ENCODE results near the gene TMEM207. TPM values are rescaled to one million over a fixed set of nuclear protein-coding genes. Genes with fewer than 3 reads are reported as not detected.
"Not testable (repeated sequence)": the region's sequence is repeated elsewhere in the genome, so short reads cannot be mapped to it uniquely, and the experiment has no call there.

TMEM207 gene
- total RNA-seq, 2 experiments from 2014 or later: not detected

DNA sequence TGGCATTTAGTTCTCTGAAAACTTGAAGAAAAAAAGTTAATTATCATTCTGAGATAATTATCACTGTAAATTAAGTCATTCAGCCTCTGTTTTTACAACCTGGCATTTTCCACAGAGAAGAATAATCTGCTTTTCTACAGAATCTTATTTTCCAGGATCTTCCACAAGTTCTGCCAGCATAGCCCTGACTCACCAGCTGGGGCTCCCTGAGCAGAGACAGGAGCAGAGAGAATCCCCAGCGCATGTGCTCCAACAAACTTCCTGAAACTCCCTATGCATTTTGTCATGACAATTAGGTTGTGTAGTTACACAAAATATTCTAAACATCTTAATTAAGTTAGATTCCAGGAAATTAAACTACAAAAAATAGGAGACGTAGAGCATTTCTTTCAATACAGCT is 32.1 kb upstream of the TMEM207 start:
- CTCF ChIA-PET: no interaction called here
- H3K27me3 Mint-ChIP-seq: peaks cover 24% of the 10 kb centered on the region
- no peaks in the 10 kb centered on the region for H3K9me3 Mint-ChIP-seq (ENCODE audit: low read depth)
- H3K4me3 Mint-ChIP-seq: no peak overlapping the region
- no peak for ATAC-seq
- DNase-seq: no peak
- no peak overlapping the region for H3K27ac Mint-ChIP-seq
- no peaks in the 10 kb centered on the region for H3K4me1 Mint-ChIP-seq
- no peaks in the 10 kb centered on the region for H3K36me3 Mint-ChIP-seq

DNA sequence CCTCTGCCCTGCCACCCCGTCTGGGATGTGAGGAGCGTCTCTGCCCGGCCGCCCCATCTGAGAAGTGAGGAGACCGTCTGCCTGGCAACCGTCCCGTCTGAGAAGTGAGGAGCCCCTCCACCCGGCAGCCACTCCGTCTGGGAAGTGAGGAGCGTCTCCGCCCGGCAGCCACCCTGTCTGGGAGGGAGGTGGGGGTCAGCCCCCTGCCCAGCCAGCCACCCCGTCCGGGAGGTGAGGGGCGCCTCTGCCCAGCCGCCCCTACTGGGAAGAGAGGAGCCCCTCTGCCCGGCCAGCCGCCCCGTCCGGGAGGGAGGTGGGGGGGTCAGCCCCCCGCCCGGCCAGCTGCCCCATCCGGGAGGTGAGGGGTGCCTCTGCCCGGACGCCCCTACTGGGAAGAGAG is 23.6 kb upstream of the TMEM207 start:
- H3K27me3 Mint-ChIP-seq; H3K4me1 Mint-ChIP-seq; H3K9me3 Mint-ChIP-seq (ENCODE audit: low read depth); CTCF ChIA-PET; H3K27ac Mint-ChIP-seq; ATAC-seq; H3K4me3 Mint-ChIP-seq; H3K36me3 Mint-ChIP-seq; DNase-seq: not testable (repeated sequence)

DNA sequence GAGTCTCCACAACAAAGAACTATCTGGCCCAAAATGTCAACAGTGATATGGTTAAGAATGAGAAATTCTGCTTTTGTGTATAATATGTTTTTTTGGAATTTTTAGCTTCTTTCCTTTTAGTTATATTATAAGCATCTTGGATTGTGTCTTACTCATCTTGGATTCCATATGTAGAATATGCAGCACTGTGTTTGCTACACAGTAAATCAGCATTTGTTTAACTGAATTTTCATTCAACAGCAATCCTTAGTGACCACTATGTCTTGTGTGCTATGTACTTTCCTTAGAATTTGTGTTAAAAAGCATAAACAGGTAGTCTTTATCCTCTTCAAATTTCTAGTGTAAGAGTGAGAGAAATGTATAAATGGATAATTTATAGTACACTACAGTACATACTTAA is 18.2 kb upstream of the TMEM207 start:
- CTCF ChIA-PET: no interaction called here
- Mint-ChIP-seq H3K4me3 (no peak overlapping the region), H3K9me3 (ENCODE audit: low read depth) (no peaks in the 10 kb centered on the region), H3K36me3 (no peaks in the 10 kb centered on the region), H3K27me3 (peaks cover 14% of the 10 kb centered on the region), H3K27ac (no peak overlapping the region), H3K4me1 (no peaks in the 10 kb centered on the region)
- ATAC-seq: no peak
- DNase-seq: no peak

DNA sequence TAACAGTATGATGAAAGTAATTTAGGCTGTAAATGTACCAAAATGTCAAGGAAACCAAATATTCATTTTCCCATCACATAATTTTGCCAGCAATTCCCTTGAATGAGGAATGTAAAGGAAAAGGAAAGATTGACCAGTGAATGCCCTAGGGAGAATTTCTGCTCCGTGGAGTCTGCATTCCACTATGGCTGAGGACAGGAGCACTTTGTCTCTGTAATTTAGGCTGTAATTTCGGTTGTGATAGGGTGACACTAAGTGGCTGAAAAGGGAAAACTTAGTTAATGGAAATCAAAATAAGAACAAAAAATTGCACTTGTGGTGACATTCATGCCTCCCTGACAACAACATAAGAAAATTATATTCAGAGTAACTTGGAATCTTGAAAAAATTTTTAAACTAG is 8.3 kb upstream of the TMEM207 start:
- Mint-ChIP-seq H3K4me3 (no peak overlapping the region), H3K4me1 (no peaks in the 10 kb centered on the region), H3K9me3 (ENCODE audit: low read depth) (no peaks in the 10 kb centered on the region), H3K27me3 (peaks cover 8% of the 10 kb centered on the region), H3K27ac (no peak overlapping the region), H3K36me3 (no peaks in the 10 kb centered on the region)
- ATAC-seq: no peak
- DNase-seq: no peak
- CTCF ChIA-PET: no interaction called here

DNA sequence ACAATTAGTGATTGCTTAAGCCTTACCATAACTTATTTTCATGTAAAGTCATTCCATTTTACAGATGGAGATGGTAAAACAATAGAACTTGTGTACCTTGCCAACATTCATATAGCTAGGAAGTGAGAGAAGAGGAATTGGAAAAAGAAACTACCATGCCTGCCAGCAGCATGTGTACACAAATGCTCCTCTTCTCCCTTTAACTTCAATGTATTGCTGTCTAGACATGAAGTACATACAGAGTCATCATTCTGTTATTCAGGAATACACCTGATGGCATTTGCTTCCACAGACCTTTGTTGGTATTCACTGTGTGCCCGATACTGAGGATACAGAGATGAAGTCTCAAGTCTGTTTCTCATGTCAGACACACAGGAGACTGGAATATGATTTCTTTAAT is 7.1 kb upstream of the TMEM207 start:
- no peak overlapping the region for H3K4me3 Mint-ChIP-seq
- CTCF ChIA-PET: no interaction called here

DNA sequence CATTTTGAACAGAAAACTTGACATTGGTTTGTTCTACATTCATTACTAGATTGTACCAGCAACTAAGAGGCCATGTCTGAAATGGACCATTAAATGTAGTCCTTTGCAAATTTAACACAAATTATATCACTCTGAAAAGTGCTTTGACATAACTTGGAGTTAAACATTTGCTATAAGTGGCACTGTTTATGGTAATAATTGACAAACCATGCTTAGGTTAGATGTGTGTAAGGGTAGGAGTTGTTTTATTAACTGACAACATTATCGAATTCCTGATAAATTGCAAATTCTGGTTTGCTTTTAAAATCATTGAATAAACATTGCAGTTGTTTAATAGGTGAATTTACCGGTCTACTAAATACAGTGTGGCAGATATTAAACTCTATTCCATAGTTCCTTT is 6.1 kb upstream of the TMEM207 start:
- Mint-ChIP-seq H3K27me3 (peaks cover 5% of the 10 kb centered on the region), H3K27ac (no peak overlapping the region), H3K36me3 (no peaks in the 10 kb centered on the region), H3K9me3 (ENCODE audit: low read depth) (no peaks in the 10 kb centered on the region), H3K4me3 (no peak overlapping the region), H3K4me1 (no peaks in the 10 kb centered on the region)
- DNase-seq (no peak), ATAC-seq (no peak)
- CTCF ChIA-PET: no interaction called here

More for the DNA sequence above, 7.1 kb upstream of the TMEM207 start:
- ATAC-seq (no peak), DNase-seq (no peak)
- Mint-ChIP-seq H3K27me3 (peaks cover 5% of the 10 kb centered on the region), H3K27ac (no peak overlapping the region), H3K9me3 (ENCODE audit: low read depth) (no peaks in the 10 kb centered on the region), H3K36me3 (no peaks in the 10 kb centered on the region), H3K4me1 (no peaks in the 10 kb centered on the region)

DNA sequence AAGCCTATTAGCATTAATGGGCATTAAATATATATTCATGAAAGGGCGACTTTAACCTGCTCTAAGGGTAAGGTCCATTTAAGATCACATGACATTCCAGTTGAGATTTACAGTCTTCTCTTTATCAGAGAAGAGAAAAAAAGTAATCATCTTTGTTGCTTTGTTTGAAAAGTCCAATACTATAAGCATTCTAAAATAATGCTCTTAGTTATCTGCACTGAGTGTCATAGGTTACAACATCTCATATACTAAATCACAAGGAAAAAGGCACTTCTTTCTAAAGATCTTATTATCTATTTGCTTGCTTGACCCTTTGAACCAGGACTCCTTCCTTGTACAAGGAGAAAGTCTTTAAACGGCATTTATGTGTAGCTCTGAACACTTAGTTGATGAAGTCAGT is 1.4 kb downstream of the TMEM207 start:
- peaks cover 4% of the 10 kb centered on the region for H3K4me1 Mint-ChIP-seq
- no peaks in the 10 kb centered on the region for H3K27me3 Mint-ChIP-seq
- ATAC-seq: no peak
- DNase-seq: no peak
- no peaks in the 10 kb centered on the region for H3K9me3 Mint-ChIP-seq (ENCODE audit: low read depth)
- H3K36me3 Mint-ChIP-seq: no peaks in the 10 kb centered on the region
- CTCF ChIA-PET: no interaction called here
- H3K4me3 Mint-ChIP-seq: no peak overlapping the region
- no peak overlapping the region for H3K27ac Mint-ChIP-seq

DNA sequence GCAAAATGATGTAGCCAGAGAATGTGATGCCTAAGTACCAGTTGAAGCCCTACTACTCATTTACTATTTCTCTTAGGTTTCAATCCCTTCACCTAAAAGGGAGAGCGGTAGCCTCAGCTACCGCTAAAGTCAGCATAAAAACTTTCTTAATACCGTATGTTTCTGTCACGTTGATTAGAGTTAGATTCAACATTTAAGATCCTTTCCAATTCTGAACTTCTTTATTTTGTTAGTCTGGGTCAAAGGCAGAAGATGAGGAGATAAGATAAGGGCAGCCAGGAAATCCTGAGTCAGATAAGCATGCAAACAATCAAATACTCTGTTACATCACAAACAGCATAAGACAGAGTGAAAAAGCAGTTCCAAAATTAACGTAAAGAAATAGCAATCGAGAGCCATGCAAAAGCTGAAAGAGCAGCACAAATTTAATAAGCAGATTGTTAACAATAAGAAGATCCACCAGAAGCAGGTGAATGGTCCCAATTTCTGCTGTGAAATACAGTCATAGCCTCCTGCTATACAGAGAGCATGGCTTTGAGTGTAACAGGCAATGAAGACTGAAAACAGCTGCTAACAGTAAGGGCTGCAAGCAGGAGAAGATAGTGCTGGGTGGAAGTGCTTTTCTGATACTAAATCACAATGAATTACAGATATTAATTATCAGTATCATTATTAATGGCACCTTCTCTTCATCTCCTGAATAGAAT is 3.0 kb downstream of the TMEM207 start:
- DNase-seq (no peak), ATAC-seq (peak; percentile 30)
- no peak overlapping the region for H3K27ac Mint-ChIP-seq

DNA sequence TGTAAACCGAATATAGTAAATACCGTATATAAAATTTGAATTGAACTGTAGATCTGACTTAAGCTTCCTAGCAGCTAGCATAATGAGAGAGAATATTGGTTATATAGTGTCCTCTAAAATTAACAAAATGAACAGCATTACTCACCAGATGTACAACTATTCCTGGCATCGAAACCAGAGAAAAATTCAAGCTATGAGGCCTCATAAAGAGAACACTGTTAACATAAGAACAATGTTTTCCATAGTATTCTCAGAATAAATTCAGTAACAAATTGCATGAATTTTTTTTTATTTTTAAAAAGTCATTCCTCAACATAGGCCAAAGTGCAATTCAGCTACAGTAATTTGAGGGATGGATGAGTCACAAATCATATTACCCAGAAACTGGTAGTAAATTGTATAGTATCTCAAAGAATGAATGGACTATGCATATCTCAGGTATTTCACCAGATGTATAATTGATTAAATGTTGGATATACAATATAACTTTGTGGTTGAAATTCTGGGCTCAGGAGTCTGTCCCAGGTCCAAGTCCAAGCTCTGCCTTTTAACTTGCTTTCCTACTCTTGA is 5.0 kb downstream of the TMEM207 start:
- Mint-ChIP-seq H3K4me3 (no peak overlapping the region), H3K4me1 (peaks cover 4% of the 10 kb centered on the region), H3K9me3 (ENCODE audit: low read depth) (no peaks in the 10 kb centered on the region), H3K36me3 (no peaks in the 10 kb centered on the region), H3K27me3 (peaks cover 2% of the 10 kb centered on the region), H3K27ac (no peak overlapping the region)
- no peak for ATAC-seq
- CTCF ChIA-PET: no interaction called here
- DNase-seq: no peak

More for the DNA sequence above, 3.0 kb downstream of the TMEM207 start:
- H3K4me3 Mint-ChIP-seq: no peak overlapping the region
- peaks cover 2% of the 10 kb centered on the region for H3K27me3 Mint-ChIP-seq
- CTCF ChIA-PET: no interaction called here
- no peaks in the 10 kb centered on the region for H3K9me3 Mint-ChIP-seq (ENCODE audit: low read depth)
- no peaks in the 10 kb centered on the region for H3K36me3 Mint-ChIP-seq
- H3K4me1 Mint-ChIP-seq: peaks cover 4% of the 10 kb centered on the region

DNA sequence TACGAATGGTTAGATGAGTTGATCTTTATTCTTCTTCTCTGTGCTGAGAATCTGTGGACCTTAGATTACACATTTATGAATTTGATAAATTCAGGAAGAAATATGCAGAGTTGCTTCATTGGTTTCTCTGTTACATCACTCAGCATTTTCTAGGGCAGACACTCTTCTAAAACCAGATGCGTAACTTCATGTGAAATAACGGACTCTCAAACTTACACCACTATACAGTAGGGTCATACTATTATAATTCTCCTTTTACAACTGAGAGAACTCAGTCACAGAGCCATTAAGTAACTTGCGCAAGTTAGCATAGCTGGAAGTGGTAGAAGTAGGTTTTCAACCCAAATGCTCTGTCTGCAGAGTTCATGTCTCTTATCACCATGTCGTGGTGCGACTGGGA is 5.7 kb downstream of the TMEM207 start:
- DNase-seq: no peak

DNA sequence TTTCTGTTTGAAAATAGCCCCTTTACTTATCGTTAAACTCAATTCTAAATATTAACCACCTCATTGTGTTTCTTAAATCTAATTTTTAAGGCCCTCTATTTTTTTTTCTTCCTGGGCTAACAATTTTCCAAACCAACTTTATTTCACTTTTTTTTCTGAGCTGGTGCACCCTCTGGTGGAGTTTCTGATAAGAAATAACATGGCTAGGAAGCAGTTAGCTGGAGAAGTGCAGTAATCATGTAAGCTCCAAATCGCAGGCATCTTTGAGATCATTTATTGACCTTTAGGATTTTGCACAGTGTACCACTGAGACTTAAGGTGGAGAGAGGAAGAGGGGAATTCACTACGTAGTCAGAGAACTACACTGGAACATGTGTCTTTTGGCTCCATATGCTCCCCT is 6.4 kb downstream of the TMEM207 start:
- Mint-ChIP-seq H3K27me3 (peaks cover 2% of the 10 kb centered on the region), H3K36me3 (no peaks in the 10 kb centered on the region), H3K9me3 (ENCODE audit: low read depth) (no peaks in the 10 kb centered on the region), H3K4me1 (peaks cover 4% of the 10 kb centered on the region), H3K27ac (no peak overlapping the region), H3K4me3 (no peak overlapping the region)
- no peak for DNase-seq
- CTCF ChIA-PET: no interaction called here
- ATAC-seq: no peak

More for the DNA sequence above, 5.7 kb downstream of the TMEM207 start:
- no peaks in the 10 kb centered on the region for H3K9me3 Mint-ChIP-seq (ENCODE audit: low read depth)
- no peak overlapping the region for H3K4me3 Mint-ChIP-seq
- no peak overlapping the region for H3K27ac Mint-ChIP-seq
- no peaks in the 10 kb centered on the region for H3K36me3 Mint-ChIP-seq
- CTCF ChIA-PET: no interaction called here
- peaks cover 2% of the 10 kb centered on the region for H3K27me3 Mint-ChIP-seq
- H3K4me1 Mint-ChIP-seq: peaks cover 4% of the 10 kb centered on the region
- ATAC-seq: no peak

DNA sequence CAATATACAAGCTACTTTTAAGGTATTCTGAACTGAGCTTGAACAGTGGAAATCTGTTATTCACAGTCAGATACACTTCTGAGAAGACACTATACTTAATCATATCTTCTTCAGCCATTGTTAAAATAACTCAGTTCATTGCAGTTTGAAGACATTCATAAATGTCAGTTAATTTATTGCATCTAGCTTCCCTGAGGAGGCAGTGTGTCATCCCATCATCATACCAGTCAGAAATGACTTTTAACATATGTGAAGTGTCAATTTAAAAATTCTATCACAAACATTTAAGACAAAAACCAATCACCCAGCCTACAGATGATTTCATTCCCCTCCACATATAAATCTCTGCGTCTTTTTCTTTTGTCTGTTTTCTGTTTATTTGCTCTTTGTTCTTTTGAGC is 7.5 kb downstream of the TMEM207 start:
- no peak overlapping the region for H3K4me3 Mint-ChIP-seq
- peaks cover 2% of the 10 kb centered on the region for H3K27me3 Mint-ChIP-seq
- no peaks in the 10 kb centered on the region for H3K9me3 Mint-ChIP-seq (ENCODE audit: low read depth)
- no peak for DNase-seq
- H3K27ac Mint-ChIP-seq: no peak overlapping the region
- peaks cover 4% of the 10 kb centered on the region for H3K4me1 Mint-ChIP-seq
- CTCF ChIA-PET: no interaction called here
- no peaks in the 10 kb centered on the region for H3K36me3 Mint-ChIP-seq
- ATAC-seq: no peak

DNA sequence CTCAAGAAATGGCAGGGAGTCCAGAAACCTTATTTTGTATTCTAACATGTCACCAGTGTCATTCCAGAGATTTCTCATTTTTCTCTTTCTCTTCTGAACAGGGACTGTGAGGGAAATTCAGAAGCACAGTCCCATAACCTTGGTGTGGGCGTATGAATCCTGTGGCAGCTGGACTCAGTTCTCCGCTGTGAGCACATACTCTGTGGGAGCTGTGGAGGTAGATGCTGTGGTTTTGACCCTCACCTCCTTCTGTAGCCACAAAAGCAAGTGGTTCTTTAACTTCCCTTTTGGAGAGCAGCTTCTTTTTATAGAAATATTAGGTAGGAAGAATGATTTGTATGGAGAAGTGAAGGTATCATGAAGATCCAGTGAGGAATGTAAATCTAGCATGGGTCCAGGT is 13.4 kb downstream of the TMEM207 start:
- Mint-ChIP-seq H3K9me3 (ENCODE audit: low read depth) (no peaks in the 10 kb centered on the region), H3K36me3 (no peaks in the 10 kb centered on the region), H3K27ac (no peak overlapping the region), H3K4me3 (no peak overlapping the region), H3K4me1 (no peaks in the 10 kb centered on the region), H3K27me3 (peaks cover 6% of the 10 kb centered on the region)
- CTCF ChIA-PET: no interaction called here
- DNase-seq (no peak), ATAC-seq (no peak)

DNA sequence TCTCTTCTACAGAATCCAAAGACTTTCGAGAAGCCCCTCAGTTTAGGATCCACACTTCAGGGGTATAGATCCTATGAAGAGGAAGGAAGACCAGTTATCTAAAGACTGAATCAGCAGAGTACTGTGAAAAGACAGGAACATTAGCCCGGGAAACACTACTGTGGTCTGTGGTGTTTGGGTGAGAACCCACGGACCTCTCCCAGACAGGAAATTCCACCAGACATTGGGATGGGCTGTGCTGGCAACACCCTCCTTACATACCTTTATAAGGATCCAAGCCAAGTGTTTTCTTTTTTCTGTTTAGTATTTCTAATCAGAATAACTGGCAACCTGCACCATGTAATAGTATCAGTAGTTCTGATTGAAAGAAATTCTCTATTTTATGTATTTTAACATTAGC is 14.1 kb downstream of the TMEM207 start:
- CTCF ChIA-PET: no interaction called here
- Mint-ChIP-seq H3K4me1 (no peaks in the 10 kb centered on the region), H3K27me3 (peaks cover 6% of the 10 kb centered on the region), H3K4me3 (no peak overlapping the region), H3K27ac (no peak overlapping the region), H3K36me3 (no peaks in the 10 kb centered on the region), H3K9me3 (ENCODE audit: low read depth) (no peaks in the 10 kb centered on the region)
- DNase-seq (no peak), ATAC-seq (no peak)

Measured in activated CD8-positive, alpha-beta memory T cell treated with anti-CD3 and anti-CD28 coated beads, Interleukin-2, amount 10 ng/mL, durations not matched to agents 7 days and 5 days (primary cell).